ENCODE results near the gene CHD6.
"Not testable (repeated sequence)": the region's sequence is repeated elsewhere in the genome, so short reads cannot be mapped to it uniquely, and the experiment has no call there.

CHD6 gene

DNA sequence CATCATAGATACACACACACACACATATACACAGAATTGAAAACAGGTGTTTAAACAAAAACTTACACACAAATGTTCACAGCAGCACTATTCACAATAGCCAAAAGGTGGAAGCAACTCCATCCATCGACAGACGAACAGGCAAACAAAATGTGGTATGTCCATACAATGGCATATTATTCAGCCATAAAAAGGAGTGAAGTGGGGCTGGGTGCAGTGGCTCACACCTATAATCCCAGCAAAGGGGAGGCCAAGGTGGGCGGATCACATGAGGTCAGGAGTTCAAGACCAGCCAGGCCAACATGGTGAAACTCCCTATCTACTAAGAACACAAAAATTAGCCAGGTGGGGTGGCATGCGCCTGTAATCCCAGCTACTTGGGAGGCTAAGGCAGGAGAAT is 80.3 kb downstream of the CHD6 start:
- DNase-seq: no peak

- not testable (repeated sequence) for DNase-seq
Observed at GRCh38 chr20:41535551-41535950, 82.6 kb downstream of the CHD6 start.

- DNase-seq: no peak
Observed at GRCh38 chr20:41534842-41535241, 83.3 kb downstream of the CHD6 start.

DNA sequence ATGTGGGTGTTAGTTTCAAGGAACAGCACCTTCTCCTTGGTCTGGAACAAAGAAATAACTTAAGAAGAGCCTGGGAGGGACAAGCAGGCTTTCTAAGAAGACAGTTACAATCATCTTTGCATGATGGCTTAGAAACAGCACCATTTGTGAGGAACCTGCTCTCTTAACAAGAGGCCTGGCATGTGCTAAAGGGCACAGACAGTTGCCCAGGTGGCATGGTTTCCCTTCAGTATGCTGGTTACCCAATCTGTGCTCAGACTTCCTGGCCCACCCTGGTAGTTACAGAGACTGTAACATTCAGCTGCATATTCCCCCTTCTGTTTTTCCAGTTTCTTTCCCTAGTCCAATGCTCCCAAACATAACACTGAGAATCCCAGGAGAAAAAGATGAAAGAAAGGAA is 84.0 kb downstream of the CHD6 start:
- no peak for DNase-seq

DNA sequence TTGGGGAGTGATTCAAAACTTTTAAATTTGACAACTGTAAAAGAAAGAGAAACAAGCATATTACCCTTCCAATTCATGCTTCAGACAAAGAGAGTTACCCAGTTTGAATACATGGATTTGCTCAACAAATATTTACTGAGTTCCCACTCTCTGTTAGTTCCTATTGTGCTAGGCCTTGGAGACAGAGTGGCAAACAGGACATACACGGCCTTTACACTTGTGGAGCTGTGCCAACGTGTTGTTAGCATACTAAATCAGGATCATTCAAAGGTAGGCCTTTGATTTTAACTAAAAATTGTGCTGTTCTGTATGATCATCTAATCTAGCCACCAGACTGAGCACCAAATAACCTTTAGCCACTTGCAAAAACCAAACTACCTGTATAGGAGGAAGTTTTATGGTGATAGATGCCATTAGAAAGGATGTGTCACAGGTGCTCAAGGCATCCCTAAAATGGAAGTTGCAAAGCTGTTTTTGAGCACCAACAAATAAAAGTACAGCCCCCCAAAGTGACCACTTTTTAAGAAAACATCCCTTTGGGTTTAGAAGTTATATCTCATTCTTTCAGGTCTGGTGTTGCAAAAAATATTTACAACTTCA is 84.5 kb downstream of the CHD6 start:
- peak; percentile 66 to 86 for DNase-seq

GRCh38 chr20:41532935-41533334 is 85.2 kb downstream of the CHD6 start:
- DNase-seq: peak; percentile 3 to 19

GRCh38 chr20:41531518-41532275 is 86.5 kb downstream of the CHD6 start:
- no peak for DNase-seq

- DNase-seq: no peak
Observed at GRCh38 chr20:41530923-41531322, 87.3 kb downstream of the CHD6 start.

DNA sequence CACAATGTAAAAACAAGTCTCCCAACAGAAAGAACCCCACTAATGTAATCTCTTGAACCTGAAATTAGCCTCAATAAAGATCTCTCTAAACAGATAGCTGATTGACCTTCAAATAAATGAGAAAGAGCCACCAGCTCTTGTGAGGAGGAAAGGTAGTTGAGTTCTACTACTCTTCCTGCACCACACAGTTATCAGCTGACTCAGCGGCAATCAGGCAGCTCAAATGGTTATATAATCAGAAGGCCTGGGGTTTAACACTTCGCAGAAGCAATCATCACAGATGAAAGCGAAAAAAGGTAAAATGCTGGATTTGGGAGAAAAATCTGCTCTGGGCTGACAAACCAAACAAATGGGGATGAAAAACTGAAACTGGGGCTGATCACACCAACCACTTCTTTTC is 91.8 kb downstream of the CHD6 start:
- no peak for DNase-seq

GRCh38 chr20:41524980-41525613 is 93.1 kb downstream of the CHD6 start:
- DNase-seq: peak; percentile 72 to 88

DNA sequence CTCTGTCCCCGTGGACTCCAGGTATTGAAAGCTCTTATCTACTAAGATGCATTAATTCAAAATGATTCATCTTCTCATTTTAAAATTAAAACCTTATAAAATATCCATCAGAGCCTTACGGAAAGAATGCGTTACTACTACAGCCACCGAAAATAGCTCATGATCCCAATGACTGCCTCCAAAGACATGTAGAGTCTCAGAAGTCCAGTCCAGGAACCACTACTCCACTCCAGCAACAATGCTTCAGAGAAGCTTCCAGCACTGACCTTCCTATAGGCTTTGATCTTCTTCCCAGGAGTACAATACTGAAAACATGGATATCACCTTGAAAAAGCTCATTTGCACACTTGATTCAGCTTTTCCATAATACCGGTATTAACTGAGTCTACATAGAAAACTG is 94.3 kb downstream of the CHD6 start:
- DNase-seq: no peak

- DNase-seq: no peak
Observed at GRCh38 chr20:41513829-41514228, 104.3 kb downstream of the CHD6 start.

DNA sequence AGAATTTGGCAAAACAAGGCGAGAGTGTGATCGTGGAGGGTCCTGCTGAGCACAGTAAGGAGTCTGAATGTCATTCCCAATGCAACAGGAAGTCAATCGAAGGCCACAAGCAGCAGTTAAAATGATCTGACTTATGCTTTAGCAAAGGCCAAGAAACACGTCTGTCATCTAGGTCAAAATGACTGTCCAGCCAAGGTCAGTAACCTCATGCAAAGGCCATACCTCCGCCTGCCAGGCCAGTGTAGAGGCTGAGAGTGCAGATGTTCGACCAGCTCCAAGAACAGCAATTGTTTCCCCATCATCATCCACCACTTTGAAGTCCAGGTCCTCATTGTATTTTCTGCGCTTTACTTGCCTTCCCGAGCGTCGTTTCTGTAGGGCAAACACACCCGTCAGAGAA is 105.6 kb downstream of the CHD6 start:
- no peak for DNase-seq

- DNase-seq: no peak
Observed at GRCh38 chr20:41510847-41511450, 107.2 kb downstream of the CHD6 start.

GRCh38 chr20:41510224-41510623 is 108.0 kb downstream of the CHD6 start:
- DNase-seq: no peak

DNA sequence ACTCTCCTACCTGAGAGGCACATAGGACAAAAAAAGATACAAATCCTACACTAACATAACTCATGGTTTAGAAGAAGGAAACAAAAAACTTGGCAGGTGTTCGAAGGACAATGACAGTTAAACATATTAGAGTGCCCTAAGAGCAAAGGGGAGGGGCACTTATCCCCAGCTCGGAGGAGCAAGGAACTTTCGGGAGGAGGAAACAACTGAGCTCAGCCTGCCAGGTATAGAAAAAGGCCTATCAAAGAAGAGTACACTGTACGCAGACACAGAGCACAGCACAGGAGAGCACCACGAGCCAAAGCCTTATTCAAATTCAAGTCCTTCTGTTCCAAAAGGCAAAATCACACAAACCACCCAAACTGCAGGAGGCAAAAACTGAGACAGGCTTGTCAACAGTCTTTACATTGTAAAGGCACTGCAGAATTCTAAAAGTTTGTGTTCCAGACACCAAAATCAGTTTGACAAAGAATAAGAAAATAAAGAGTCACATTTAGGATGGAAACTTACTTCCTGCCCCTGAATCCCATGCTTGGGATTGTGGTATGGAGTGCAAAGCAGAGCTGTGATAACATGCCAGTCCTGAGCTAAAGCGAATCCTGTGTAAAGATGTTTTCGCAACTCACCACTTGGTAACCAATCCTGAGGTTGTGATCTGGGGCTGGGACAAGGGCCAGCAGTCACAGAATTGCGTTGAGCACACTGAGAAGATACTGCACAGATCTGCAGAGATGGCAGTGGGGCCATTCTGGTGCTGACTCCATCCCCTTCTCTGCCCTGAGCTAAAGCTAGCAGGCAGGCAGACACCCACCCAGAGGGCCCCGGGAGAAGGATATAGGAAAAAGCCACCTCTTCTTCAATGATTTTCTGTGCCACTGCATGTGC is 108.6 kb downstream of the CHD6 start:
- no peak for DNase-seq

DNA sequence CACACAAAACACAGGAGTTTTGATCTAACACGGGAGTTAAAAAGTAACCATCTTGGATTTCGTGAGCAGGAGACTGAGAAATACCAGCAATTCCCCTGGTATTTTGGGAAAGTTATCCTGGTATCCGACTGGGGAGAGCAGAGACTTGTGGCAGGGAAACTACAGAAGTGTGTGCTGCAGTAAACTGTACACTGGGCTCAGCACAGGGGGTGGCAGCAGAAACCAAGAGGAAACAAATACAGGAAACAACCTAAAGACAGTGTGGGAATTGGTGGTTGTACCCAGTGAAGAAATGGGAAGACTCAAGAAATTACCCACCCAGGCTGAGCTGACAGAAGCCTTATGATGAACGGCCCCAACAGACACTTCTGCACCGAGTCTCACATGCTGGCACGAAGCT is 109.8 kb downstream of the CHD6 start:
- DNase-seq: no peak

- DNase-seq: no peak
Observed at GRCh38 chr20:41507851-41508250, 110.3 kb downstream of the CHD6 start.

- no peak for DNase-seq
Observed at GRCh38 chr20:41507436-41507835, 110.7 kb downstream of the CHD6 start.

DNA sequence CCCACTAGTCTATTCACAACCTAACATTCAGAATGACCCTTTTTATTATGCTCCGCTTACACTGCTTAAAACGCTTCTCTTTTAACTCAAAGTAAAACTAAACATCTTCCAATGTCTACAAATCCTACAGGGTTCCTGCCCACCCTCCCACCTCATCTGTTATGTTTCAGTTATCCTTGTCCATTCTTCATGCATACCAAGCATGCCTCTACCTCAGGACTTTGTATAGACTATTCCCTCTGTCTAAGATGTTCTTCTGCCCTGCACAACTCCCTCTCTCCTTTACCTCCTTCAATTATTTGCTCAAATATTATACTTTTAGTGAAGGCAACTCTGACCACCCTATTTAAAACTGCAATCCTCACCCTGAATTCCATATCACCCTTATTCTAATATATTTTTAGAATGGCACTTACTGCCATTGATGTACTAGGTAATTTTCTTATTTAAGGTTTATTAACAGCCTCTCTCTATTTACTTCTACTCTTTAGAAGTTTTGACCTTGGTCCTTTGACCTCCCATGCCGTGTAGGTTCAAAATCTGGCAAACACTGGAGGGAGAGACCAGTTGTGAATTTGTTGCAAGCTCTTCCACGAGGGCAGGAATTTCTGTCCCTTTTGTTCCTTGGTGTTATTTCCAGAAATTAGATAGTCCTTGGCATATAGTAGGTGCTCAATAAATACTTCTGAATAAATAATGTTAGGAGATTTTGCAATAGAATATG is 111.8 kb downstream of the CHD6 start:
- DNase-seq: no peak

DNA sequence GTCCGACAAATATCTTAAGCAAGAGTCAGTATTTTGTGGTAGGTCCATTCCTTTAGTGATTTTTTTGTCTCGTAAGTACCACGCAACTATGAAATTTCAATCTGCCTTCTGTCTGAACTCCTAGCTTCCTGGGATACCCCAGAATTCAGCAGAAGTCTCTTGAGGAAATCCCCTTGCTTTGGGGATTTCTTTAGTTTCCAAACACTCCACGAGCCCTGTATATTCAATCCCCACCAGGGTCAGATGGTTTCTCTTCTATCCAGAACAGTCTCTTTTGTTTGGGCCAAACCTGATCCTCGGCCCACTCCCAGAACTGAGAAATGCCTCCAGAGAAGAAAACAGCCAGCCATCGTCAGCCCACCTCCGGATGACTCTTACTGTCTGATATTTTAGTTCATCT is 113.0 kb downstream of the CHD6 start:
- DNase-seq: no peak

- DNase-seq: no peak
Observed at GRCh38 chr20:41501376-41501775, 116.8 kb downstream of the CHD6 start.

Measured in NCI-H2081 (cell line).